Measurements from ENCODE around the gene ARFRP1.

Gene ARFRP1

GRCh38 chr20:63701329-63702035, 6.3 kb downstream of the ARFRP1 start:
- DNase-seq = no peak

GRCh38 chr20:63701051-63701328, 6.8 kb downstream of the ARFRP1 start:
- no peak for DNase-seq

GRCh38 chr20:63700199-63701050, 7.4 kb downstream of the ARFRP1 start:
- DNase-seq = no peak

- DNase-seq = no peak
These were observed 8.1 kb downstream of the ARFRP1 start for GRCh38 chr20:63699466-63700198.

- peak; percentile 75 to 79 for DNase-seq
These were observed 8.9 kb downstream of the ARFRP1 start for GRCh38 chr20:63698739-63699465.

GRCh38 chr20:63697868-63698545, 9.8 kb downstream of the ARFRP1 start:
- DNase-seq = no peak

GRCh38 chr20:63697357-63697867, 10.4 kb downstream of the ARFRP1 start:
- no peak for DNase-seq

- peak; percentile 32 to 45 for DNase-seq
These were observed 11.0 kb downstream of the ARFRP1 start, which contains the start of gene TNFRSF6B for GRCh38 chr20:63696628-63697356. Gene TNFRSF6B (plus strand): TSS chr20:63696652. CDS start chr20:63696768, 116 bp downstream.

- peak; percentile 29 to 39 for DNase-seq
These were observed 11.5 kb downstream of the ARFRP1 start for GRCh38 chr20:63696306-63696627.

- DNase-seq = no peak
These were observed 12.1 kb downstream of the ARFRP1 start for GRCh38 chr20:63695424-63696305.

GRCh38 chr20:63694584-63695423, 13.0 kb downstream of the ARFRP1 start:
- no peak for DNase-seq

- no peak for DNase-seq
These were observed 13.8 kb downstream of the ARFRP1 start for GRCh38 chr20:63693733-63694583.

GRCh38 chr20:63693083-63693732, 14.6 kb downstream of the ARFRP1 start:
- DNase-seq = no peak

GRCh38 chr20:63692436-63693082, 15.2 kb downstream of the ARFRP1 start:
- no peak for DNase-seq

GRCh38 chr20:63691711-63692435, 15.9 kb downstream of the ARFRP1 start:
- DNase-seq = no peak

- no peak for DNase-seq
These were observed 16.7 kb downstream of the ARFRP1 start for GRCh38 chr20:63690898-63691710.
